ENCODE data around the gene ARG2. TPM values are rescaled to one million over a fixed set of nuclear protein-coding genes. Genes with fewer than 3 reads are reported as not detected.

The ARG2 gene
- total RNA-seq, 1 experiment from 2014 or later = 35.6 TPM

DNA sequence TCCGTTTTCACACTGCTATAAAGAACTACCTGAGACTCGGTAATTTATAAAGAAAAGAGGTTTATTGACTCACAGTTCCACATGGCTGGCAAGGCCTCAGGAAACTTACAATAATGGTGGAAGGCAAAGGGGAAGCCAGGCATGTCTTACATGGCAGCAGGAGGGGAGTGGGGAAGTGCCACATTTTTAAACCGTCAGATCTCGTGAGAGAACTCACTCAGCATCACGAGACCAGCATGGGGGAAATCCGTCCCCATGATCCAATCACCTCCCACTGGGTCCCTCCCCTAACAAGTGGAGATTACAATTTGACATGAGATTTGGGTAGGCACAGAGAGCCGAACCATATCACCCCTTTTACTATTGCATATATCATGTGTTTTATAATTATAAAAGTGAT is 17.6 kb upstream of the ARG2 start:
- Histone ChIP-seq H3K27me3 (replicated peaks; ENCODE audit: insufficient read depth, low read depth, low read length, poor library complexity) (no peaks in the 10 kb centered on the region), H3K4me1 (ENCODE audit: insufficient read depth, low read length, poor library complexity, severe bottlenecking) (no peaks in the 10 kb centered on the region), H3K36me3 (ENCODE audit: insufficient read depth, low read length, poor library complexity, severe bottlenecking) (no peaks in the 10 kb centered on the region), H3K27ac (ENCODE audit: low read depth, low read length, poor library complexity, severe bottlenecking) (no peak overlapping the region), H3K4me3 (ENCODE audit: low read depth, low read length, poor library complexity, severe bottlenecking) (no peak overlapping the region), H3K9me3 (ENCODE audit: low read depth, low read length, poor library complexity, severe bottlenecking) (no peaks in the 10 kb centered on the region)
- TF ChIP-seq EZH2 (IDR thresholded peaks at IDR 0.05; ENCODE audit: borderline replicate concordance, low read depth, low read length, poor library complexity, severe bottlenecking) = no peak
- TF ChIP-seq, protein P1, sequence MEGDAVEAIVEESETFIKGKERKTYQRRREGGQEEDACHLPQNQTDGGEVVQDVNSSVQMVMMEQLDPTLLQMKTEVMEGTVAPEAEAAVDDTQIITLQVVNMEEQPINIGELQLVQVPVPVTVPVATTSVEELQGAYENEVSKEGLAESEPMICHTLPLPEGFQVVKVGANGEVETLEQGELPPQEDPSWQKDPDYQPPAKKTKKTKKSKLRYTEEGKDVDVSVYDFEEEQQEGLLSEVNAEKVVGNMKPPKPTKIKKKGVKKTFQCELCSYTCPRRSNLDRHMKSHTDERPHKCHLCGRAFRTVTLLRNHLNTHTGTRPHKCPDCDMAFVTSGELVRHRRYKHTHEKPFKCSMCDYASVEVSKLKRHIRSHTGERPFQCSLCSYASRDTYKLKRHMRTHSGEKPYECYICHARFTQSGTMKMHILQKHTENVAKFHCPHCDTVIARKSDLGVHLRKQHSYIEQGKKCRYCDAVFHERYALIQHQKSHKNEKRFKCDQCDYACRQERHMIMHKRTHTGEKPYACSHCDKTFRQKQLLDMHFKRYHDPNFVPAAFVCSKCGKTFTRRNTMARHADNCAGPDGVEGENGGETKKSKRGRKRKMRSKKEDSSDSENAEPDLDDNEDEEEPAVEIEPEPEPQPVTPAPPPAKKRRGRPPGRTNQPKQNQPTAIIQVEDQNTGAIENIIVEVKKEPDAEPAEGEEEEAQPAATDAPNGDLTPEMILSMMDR (conservative IDR thresholded peaks at IDR 0.05; ENCODE audit: low read depth, low read length) = no peak
- intact Hi-C loops (cut with micrococcal nuclease; ENCODE audit: unreplicated experiment) = no loop called here
- ChIA-PET CTCF (no interaction called here), POLR2A (ENCODE audit: low non-redundant PET) (no interaction called here)
- DNase-seq (ENCODE audit: low spot score) = no peak
- no TSS peak for BruUV-seq (replicated peaks)

DNA sequence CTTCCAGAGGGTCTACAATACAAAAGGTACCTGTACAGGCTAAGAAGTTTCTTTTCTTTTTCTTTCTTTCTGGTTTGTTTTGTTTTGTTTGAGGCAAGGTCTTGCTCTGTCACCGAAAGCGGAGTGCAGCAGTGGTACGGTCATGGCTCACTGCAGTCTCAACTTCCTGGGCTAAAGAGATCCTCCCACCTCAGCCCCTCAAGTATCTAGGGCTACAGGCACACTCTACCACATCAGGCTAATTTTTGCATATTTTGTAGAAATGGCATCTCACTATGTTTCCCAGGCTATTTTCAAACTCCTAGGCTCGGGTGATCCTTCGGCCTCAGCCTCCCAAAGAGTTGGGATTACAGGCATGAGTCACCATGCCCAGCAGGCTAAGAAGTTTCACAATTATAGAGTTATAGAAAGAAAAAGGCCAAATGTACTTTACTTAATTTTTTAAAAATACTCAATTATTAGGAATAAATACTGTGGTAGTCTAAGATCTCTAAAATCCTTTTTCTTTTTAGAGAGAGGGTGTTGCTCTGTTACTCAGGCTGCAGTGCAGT is 16.6 kb upstream of the ARG2 start:
- intact Hi-C loops (cut with micrococcal nuclease; ENCODE audit: unreplicated experiment) = no loop called here
- no peak overlapping the region for H3K4me3 ChIP-seq (ENCODE audit: low read depth, low read length, poor library complexity, severe bottlenecking)
- H3K4me1 ChIP-seq (ENCODE audit: insufficient read depth, low read length, poor library complexity, severe bottlenecking) = no peaks in the 10 kb centered on the region
- no TSS peak for BruUV-seq (replicated peaks)
- no peaks in the 10 kb centered on the region for H3K9me3 ChIP-seq (ENCODE audit: low read depth, low read length, poor library complexity, severe bottlenecking)
- no peak for DNase-seq (ENCODE audit: low spot score)
- TF ChIP-seq EZH2 (IDR thresholded peaks at IDR 0.05; ENCODE audit: borderline replicate concordance, low read depth, low read length, poor library complexity, severe bottlenecking) = no peak
- TF ChIP-seq, protein P1 (conservative IDR thresholded peaks at IDR 0.05; ENCODE audit: low read depth, low read length) = no peak
- H3K36me3 ChIP-seq (ENCODE audit: insufficient read depth, low read length, poor library complexity, severe bottlenecking) = no peaks in the 10 kb centered on the region
- POLR2A ChIA-PET (ENCODE audit: low non-redundant PET) = no interaction called here
- CTCF ChIA-PET = no interaction called here
- no peak overlapping the region for H3K27ac ChIP-seq (ENCODE audit: low read depth, low read length, poor library complexity, severe bottlenecking)
- no peaks in the 10 kb centered on the region for H3K27me3 ChIP-seq (replicated peaks; ENCODE audit: insufficient read depth, low read depth, low read length, poor library complexity)

GRCh38 chr14:67607646-67608045 is 12.1 kb upstream of the ARG2 start:
- no peaks in the 10 kb centered on the region for H3K36me3 ChIP-seq (ENCODE audit: insufficient read depth, low read length, poor library complexity, severe bottlenecking)
- no peak for DNase-seq (ENCODE audit: low spot score)
- H3K4me3 ChIP-seq (ENCODE audit: low read depth, low read length, poor library complexity, severe bottlenecking) = no peak overlapping the region
- H3K27ac ChIP-seq (ENCODE audit: low read depth, low read length, poor library complexity, severe bottlenecking) = no peak overlapping the region
- H3K27me3 ChIP-seq (replicated peaks; ENCODE audit: insufficient read depth, low read depth, low read length, poor library complexity) = no peaks in the 10 kb centered on the region
- ChIA-PET POLR2A (ENCODE audit: low non-redundant PET) (no interaction called here), CTCF (no interaction called here)
- H3K4me1 ChIP-seq (ENCODE audit: insufficient read depth, low read length, poor library complexity, severe bottlenecking) = no peaks in the 10 kb centered on the region
- no TSS peak for BruUV-seq (replicated peaks)
- no peaks in the 10 kb centered on the region for H3K9me3 ChIP-seq (ENCODE audit: low read depth, low read length, poor library complexity, severe bottlenecking)
- TF ChIP-seq, protein P1 (conservative IDR thresholded peaks at IDR 0.05; ENCODE audit: low read depth, low read length) = no peak
- TF ChIP-seq EZH2 (IDR thresholded peaks at IDR 0.05; ENCODE audit: borderline replicate concordance, low read depth, low read length, poor library complexity, severe bottlenecking) = no peak
- intact Hi-C loops (cut with micrococcal nuclease; ENCODE audit: unreplicated experiment) = no loop called here

Data from A673 (cell line).